Muscle layer of colon (tissue), 2 donors: Measurements from ENCODE around the gene GLDN.

Experiments
- H3K27ac ChIP-seq: one replicate; pipeline ENCODE4 v1.7.0; 2013; ENCODE audit warnings: low read depth, mild to moderate bottlenecking, low read length, moderate library complexity
- H3K27me3 ChIP-seq, 2 donors: one replicate each; pipeline ENCODE4 v1.7.0; 2013; ENCODE audit warnings: low read length in 2 of 2, mild to moderate bottlenecking in 2 of 2; ENCODE audit not compliant: insufficient read depth in 2 of 2, control insufficient read depth in 1 of 2
- H3K36me3 ChIP-seq: one replicate; pipeline ENCODE4 v1.7.0; 2013; ENCODE audit warnings: mild to moderate bottlenecking, low read length; ENCODE audit not compliant: insufficient read depth
- H3K4me1 ChIP-seq: one replicate; pipeline ENCODE4 v1.7.0; 2013; ENCODE audit warnings: mild to moderate bottlenecking, low read length; ENCODE audit not compliant: insufficient read depth
- H3K4me3 ChIP-seq, 2 donors: one replicate each; pipeline ENCODE4 v1.7.0; 2013; ENCODE audit warnings: low read length in 2 of 2, low read depth in 1 of 2, mild to moderate bottlenecking in 1 of 2, moderate library complexity in 1 of 2
- H3K9ac ChIP-seq: one replicate; pipeline ENCODE4 v1.7.0; 2013; ENCODE audit warnings: low read length
- H3K9me3 ChIP-seq: one replicate; pipeline ENCODE4 v1.7.0; 2013; ENCODE audit warnings: mild to moderate bottlenecking, low read length
- donor health status: abdominal sarcoma.
- donor health status: Adenocarcinoma of cecum.

GLDN gene

GRCh38 chr15:51366071-51366470 lies 24.6 kb downstream of the GLDN start:
- no peaks in the 10 kb centered on the region for H3K9me3 ChIP-seq
- H3K4me1 ChIP-seq: no peaks in the 10 kb centered on the region
- H3K27ac ChIP-seq: no peak overlapping the region
- H3K9ac ChIP-seq: no peak overlapping the region
- no peaks in the 10 kb centered on the region for H3K36me3 ChIP-seq
- H3K27me3 ChIP-seq: no peaks in the 10 kb centered on the region
- H3K4me3 ChIP-seq: no peak overlapping the region

GRCh38 chr15:51366920-51367319 lies 25.5 kb downstream of the GLDN start:
- H3K36me3 ChIP-seq: no peaks in the 10 kb centered on the region
- no peak overlapping the region for H3K9ac ChIP-seq
- no peaks in the 10 kb centered on the region for H3K27me3 ChIP-seq
- no peaks in the 10 kb centered on the region for H3K4me1 ChIP-seq
- no peak overlapping the region for H3K4me3 ChIP-seq
- H3K27ac ChIP-seq: no peak overlapping the region
- H3K9me3 ChIP-seq: no peaks in the 10 kb centered on the region

- Histone ChIP-seq H3K36me3 (no peaks in the 10 kb centered on the region), H3K9ac (no peak overlapping the region), H3K27me3 (no peaks in the 10 kb centered on the region), H3K4me1 (no peaks in the 10 kb centered on the region), H3K4me3 (no peak overlapping the region), H3K27ac (no peak overlapping the region), H3K9me3 (no peaks in the 10 kb centered on the region)
These were observed 26.0 kb downstream of the GLDN start for GRCh38 chr15:51367322-51367976.

- Histone ChIP-seq H3K4me3 (no peak overlapping the region), H3K9me3 (no peaks in the 10 kb centered on the region), H3K9ac (no peak overlapping the region), H3K27ac (no peak overlapping the region), H3K27me3 (no peaks in the 10 kb centered on the region), H3K4me1 (no peaks in the 10 kb centered on the region), H3K36me3 (no peaks in the 10 kb centered on the region)
These were observed 26.9 kb downstream of the GLDN start for GRCh38 chr15:51368307-51368706.

GRCh38 chr15:51368751-51369450 lies 27.4 kb downstream of the GLDN start:
- H3K36me3 ChIP-seq: no peaks in the 10 kb centered on the region
- H3K9ac ChIP-seq: no peak overlapping the region

GRCh38 chr15:51369451-51369761 lies 28.0 kb downstream of the GLDN start:
- Histone ChIP-seq H3K27ac (no peak overlapping the region), H3K4me3 (no peak overlapping the region), H3K4me1 (no peaks in the 10 kb centered on the region)

More at GRCh38 chr15:51368751-51369450, 27.4 kb downstream of the GLDN start:
- Histone ChIP-seq H3K4me3 (no peak overlapping the region), H3K9me3 (no peaks in the 10 kb centered on the region), H3K27me3 (no peaks in the 10 kb centered on the region), H3K4me1 (no peaks in the 10 kb centered on the region), H3K27ac (no peak overlapping the region)

GRCh38 chr15:51371266-51371665 lies 29.8 kb downstream of the GLDN start:
- H3K27ac ChIP-seq: no peak overlapping the region
- no peak overlapping the region for H3K9ac ChIP-seq
- H3K9me3 ChIP-seq: no peaks in the 10 kb centered on the region
- no peaks in the 10 kb centered on the region for H3K4me1 ChIP-seq
- H3K27me3 ChIP-seq: no peaks in the 10 kb centered on the region
- no peak overlapping the region for H3K4me3 ChIP-seq
- H3K36me3 ChIP-seq: no peaks in the 10 kb centered on the region

More at GRCh38 chr15:51369451-51369761, 28.0 kb downstream of the GLDN start:
- H3K9ac ChIP-seq: no peak overlapping the region
- H3K9me3 ChIP-seq: no peaks in the 10 kb centered on the region
- H3K36me3 ChIP-seq: no peaks in the 10 kb centered on the region
- no peaks in the 10 kb centered on the region for H3K27me3 ChIP-seq

- Histone ChIP-seq H3K4me3 (no peak overlapping the region), H3K4me1 (no peaks in the 10 kb centered on the region), H3K36me3 (no peaks in the 10 kb centered on the region), H3K9ac (no peak overlapping the region), H3K27me3 (no peaks in the 10 kb centered on the region), H3K27ac (no peak overlapping the region), H3K9me3 (no peaks in the 10 kb centered on the region)
These were observed 32.7 kb downstream of the GLDN start for GRCh38 chr15:51374131-51374530.

GRCh38 chr15:51375966-51376640 lies 34.6 kb downstream of the GLDN start:
- H3K4me3 ChIP-seq: no peak overlapping the region
- H3K4me1 ChIP-seq: no peaks in the 10 kb centered on the region
- no peak overlapping the region for H3K9ac ChIP-seq
- no peaks in the 10 kb centered on the region for H3K9me3 ChIP-seq
- H3K36me3 ChIP-seq: no peaks in the 10 kb centered on the region
- H3K27me3 ChIP-seq: no peaks in the 10 kb centered on the region
- H3K27ac ChIP-seq: no peak overlapping the region

- no peak overlapping the region for H3K4me3 ChIP-seq
- no peaks in the 10 kb centered on the region for H3K4me1 ChIP-seq
- no peaks in the 10 kb centered on the region for H3K27me3 ChIP-seq
- no peaks in the 10 kb centered on the region for H3K9me3 ChIP-seq
- H3K9ac ChIP-seq: no peak overlapping the region
- no peak overlapping the region for H3K27ac ChIP-seq
- H3K36me3 ChIP-seq: no peaks in the 10 kb centered on the region
These were observed 35.8 kb downstream of the GLDN start for GRCh38 chr15:51377038-51377786.

GRCh38 chr15:51378406-51378805 lies 37.0 kb downstream of the GLDN start:
- Histone ChIP-seq H3K9me3 (no peaks in the 10 kb centered on the region), H3K4me3 (no peak overlapping the region), H3K9ac (no peak overlapping the region), H3K27ac (no peak overlapping the region), H3K27me3 (no peaks in the 10 kb centered on the region), H3K36me3 (no peaks in the 10 kb centered on the region), H3K4me1 (no peaks in the 10 kb centered on the region)
